ENCODE measurements around the gene PGM2L1. TPM values are rescaled to one million over a fixed set of nuclear protein-coding genes. Genes with fewer than 3 reads are reported as not detected.

The PGM2L1 gene
- total RNA-seq, 3 donors from 2014 or later = 2.1 to 13.5 (median 6.6) TPM

DNA sequence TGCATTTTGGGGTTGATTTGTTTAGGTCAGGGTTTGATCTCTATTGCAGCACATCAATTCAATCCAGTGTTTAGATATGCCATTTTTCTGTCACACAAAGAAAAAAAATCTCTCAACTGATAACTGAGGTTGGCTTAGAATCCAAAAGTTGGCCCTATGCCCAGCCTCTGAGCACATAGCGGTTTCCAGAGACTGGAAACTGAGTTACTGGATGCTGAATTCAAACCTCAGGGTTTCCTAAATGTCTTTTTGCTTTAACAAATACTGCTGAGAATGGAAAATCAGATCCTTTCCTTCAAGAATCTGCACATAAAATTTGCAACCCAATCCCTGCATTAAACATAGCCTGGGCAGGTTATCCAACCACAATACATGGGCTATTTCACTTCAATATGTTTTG is 90.8 kb downstream of the PGM2L1 start:
- no peak for DNase-seq (ENCODE audit: low spot score in 2 of 2)
- H3K4me3 ChIP-seq = no peak overlapping the region
- peaks cover 0 to 3% of the 10 kb centered on the region in 2 donors for H3K27me3 ChIP-seq
- no peaks in the 10 kb centered on the region for H3K36me3 ChIP-seq
- no peaks in the 10 kb centered on the region for H3K9me3 ChIP-seq
- TF ChIP-seq, protein P1, sequence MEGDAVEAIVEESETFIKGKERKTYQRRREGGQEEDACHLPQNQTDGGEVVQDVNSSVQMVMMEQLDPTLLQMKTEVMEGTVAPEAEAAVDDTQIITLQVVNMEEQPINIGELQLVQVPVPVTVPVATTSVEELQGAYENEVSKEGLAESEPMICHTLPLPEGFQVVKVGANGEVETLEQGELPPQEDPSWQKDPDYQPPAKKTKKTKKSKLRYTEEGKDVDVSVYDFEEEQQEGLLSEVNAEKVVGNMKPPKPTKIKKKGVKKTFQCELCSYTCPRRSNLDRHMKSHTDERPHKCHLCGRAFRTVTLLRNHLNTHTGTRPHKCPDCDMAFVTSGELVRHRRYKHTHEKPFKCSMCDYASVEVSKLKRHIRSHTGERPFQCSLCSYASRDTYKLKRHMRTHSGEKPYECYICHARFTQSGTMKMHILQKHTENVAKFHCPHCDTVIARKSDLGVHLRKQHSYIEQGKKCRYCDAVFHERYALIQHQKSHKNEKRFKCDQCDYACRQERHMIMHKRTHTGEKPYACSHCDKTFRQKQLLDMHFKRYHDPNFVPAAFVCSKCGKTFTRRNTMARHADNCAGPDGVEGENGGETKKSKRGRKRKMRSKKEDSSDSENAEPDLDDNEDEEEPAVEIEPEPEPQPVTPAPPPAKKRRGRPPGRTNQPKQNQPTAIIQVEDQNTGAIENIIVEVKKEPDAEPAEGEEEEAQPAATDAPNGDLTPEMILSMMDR (IDR thresholded peaks at IDR 0.05) = no peak
- TF ChIP-seq POLR2A (IDR thresholded peaks at IDR 0.05) (no peak), POLR2AphosphoS5 (IDR thresholded peaks at IDR 0.05) (no peak)
- no peak overlapping the region for H3K27ac ChIP-seq
- no peaks in the 10 kb centered on the region for H3K4me1 ChIP-seq
- intact Hi-C loops (cut with DNase I; ENCODE audit: low total_unique reads) = no loop called here

DNA sequence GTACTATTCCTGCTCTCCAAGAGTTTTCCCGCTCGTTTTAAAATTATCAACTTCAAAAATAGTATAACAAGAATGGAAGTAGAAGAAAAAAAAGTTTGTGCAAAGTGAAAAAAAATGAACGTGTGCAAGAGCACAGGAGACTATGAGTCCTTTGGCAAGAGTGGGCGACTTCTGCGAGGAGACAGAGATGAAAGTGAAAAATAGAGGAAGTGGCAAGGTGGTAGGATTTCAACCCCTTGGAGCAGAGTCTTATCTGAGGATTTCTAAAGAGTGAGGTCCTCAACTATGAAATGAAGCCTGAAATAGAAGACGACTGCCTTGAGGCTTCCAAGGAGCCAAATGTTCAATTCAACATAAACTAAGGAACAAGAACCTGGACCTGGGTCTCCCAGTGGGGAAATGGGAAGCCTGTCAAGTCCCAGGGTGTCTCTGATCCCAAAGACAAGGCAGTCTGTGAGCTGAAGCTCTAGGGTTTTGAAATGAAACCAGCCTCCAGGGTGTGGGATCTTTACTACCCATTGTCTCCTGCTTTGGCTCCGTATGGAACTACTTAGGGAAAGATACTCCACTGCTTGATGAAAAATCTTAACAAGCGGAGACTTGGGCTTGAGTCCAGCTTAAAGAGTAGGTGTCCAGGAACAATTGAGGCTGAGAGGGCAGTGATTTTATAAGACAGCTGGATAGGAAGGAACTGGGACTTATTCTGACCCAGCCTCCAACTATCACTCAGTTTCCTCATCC is 91.6 kb downstream of the PGM2L1 start:
- DNase-seq (ENCODE audit: low spot score in 2 of 2) = no peak
- intact Hi-C loops (cut with DNase I; ENCODE audit: low total_unique reads) = no loop called here

DNA sequence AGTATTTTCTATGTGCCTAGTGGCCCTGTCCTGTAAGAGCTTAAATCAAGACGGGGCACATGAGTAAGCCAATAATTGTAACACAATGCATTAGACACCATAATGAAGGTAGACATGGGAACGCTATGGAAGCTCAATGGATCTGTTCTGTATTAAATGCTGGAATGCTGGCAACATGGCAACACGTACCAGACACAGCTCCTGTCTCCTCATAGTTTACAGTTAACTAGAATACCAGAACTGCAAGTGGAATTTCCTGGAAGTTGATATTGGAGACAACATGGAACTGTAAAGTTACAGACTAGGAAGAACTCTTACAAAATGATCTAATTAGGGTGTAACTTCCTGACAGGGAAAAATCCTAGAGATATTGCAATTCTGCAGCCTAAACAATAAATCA is 99.2 kb downstream of the PGM2L1 start:
- H3K4me3 ChIP-seq = no peak overlapping the region
- no peaks in the 10 kb centered on the region for H3K4me1 ChIP-seq
- TF ChIP-seq, protein P1 (IDR thresholded peaks at IDR 0.05) = no peak
- TF ChIP-seq POLR2AphosphoS5 (IDR thresholded peaks at IDR 0.05) = no peak
- no peak for TF ChIP-seq POLR2A (IDR thresholded peaks at IDR 0.05)
- H3K27ac ChIP-seq = no peak overlapping the region
- DNase-seq (ENCODE audit: low spot score in 2 of 2) = no peak
- intact Hi-C loops (cut with DNase I; ENCODE audit: low total_unique reads) = no loop called here
- H3K9me3 ChIP-seq = no peaks in the 10 kb centered on the region
- H3K27me3 ChIP-seq = no peaks in the 10 kb centered on the region
- no peaks in the 10 kb centered on the region for H3K36me3 ChIP-seq

More for the DNA sequence above, 91.6 kb downstream of the PGM2L1 start:
- H3K4me3 ChIP-seq = no peak overlapping the region
- TF ChIP-seq POLR2A (IDR thresholded peaks at IDR 0.05) (no peak), POLR2AphosphoS5 (IDR thresholded peaks at IDR 0.05) (no peak)
- TF ChIP-seq, protein P1 (IDR thresholded peaks at IDR 0.05) = no peak
- no peaks in the 10 kb centered on the region for H3K4me1 ChIP-seq
- no peak overlapping the region for H3K27ac ChIP-seq
- H3K9me3 ChIP-seq = no peaks in the 10 kb centered on the region
- H3K36me3 ChIP-seq = no peaks in the 10 kb centered on the region
- H3K27me3 ChIP-seq = peaks cover 0 to 3% of the 10 kb centered on the region in 2 donors

DNA sequence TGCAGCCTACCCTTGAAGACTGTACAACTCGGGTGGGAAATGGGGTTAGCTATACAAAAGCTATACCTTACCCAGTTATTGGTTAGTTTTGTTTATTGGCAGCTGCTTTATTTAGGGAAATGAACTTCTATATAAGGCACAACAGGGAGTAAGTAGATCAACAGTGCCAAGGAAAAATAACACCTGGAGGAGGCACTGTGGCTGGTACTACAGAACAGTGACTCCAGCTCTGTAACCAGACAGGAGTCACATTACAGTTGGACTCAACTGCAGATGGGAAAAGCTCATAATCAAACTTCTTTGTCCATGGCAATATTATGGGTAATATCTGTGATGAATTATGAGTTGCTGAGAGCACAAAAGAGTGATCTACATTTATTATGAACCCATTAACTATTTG is 100.7 kb downstream of the PGM2L1 start:
- Histone ChIP-seq H3K27ac (no peak overlapping the region), H3K4me3 (no peak overlapping the region), H3K36me3 (no peaks in the 10 kb centered on the region), H3K4me1 (no peaks in the 10 kb centered on the region), H3K27me3 (no peaks in the 10 kb centered on the region), H3K9me3 (no peaks in the 10 kb centered on the region)
- no peak for DNase-seq (ENCODE audit: low spot score in 2 of 2)
- intact Hi-C loops (cut with DNase I; ENCODE audit: low total_unique reads) = no loop called here
- TF ChIP-seq POLR2AphosphoS5 (IDR thresholded peaks at IDR 0.05) (no peak), POLR2A (IDR thresholded peaks at IDR 0.05) (no peak)
- TF ChIP-seq, protein P1 (IDR thresholded peaks at IDR 0.05) = no peak

DNA sequence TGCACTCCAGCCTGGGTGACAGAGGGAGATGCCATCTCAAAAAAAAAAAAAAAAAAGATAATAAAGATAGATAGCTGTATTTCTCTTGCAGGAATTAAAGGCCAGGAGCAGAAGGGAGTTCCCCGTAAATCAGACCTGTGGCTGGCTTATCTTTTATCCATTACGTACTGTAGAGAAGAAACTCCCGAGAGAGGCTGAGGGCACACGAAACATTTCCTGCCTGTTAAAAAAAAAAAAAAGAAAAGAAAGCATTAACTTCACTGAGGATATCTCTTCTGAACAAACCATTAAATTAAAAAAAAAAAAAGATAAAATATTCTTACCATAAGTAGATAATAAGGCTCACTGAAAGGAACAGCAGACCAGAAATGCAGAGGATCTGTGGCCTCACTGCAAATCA is 109.3 kb downstream of the PGM2L1 start:
- Histone ChIP-seq H3K9me3 (no peaks in the 10 kb centered on the region), H3K36me3 (no peaks in the 10 kb centered on the region), H3K4me1 (no peaks in the 10 kb centered on the region), H3K4me3 (no peak overlapping the region), H3K27me3 (no peaks in the 10 kb centered on the region), H3K27ac (no peak overlapping the region)
- DNase-seq (ENCODE audit: low spot score in 2 of 2) = no peak
- TF ChIP-seq POLR2A (IDR thresholded peaks at IDR 0.05) (no peak), POLR2AphosphoS5 (IDR thresholded peaks at IDR 0.05) (no peak)
- TF ChIP-seq, protein P1 (IDR thresholded peaks at IDR 0.05) = no peak
- intact Hi-C loops (cut with DNase I; ENCODE audit: low total_unique reads) = no loop called here
